ENCODE results near the gene ANKDD1B. TPM values are rescaled to one million over a fixed set of nuclear protein-coding genes. Genes with fewer than 3 reads are reported as not detected.

The ANKDD1B gene
- total RNA-seq, 1 donor, result 0.72 TPM

DNA sequence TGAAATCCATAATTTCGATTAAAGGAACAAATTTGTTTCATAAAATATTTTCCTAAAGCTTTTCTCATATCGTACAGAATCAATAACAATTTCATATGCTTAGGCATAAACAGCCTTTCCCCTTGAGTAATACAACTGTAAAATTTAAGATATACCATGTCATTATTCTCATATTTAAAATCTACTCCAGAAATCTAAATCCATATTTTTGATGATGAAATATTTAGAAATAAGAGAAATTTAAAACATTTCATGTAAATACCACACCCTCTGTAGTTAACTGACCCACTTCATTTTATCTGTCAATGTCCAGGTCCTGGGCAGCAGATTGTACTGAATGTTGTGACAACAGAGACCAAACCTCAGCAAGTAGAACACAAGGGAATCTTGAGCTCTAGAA, 100.8 kb downstream of the ANKDD1B start:
- H3K36me3 ChIP-seq (ENCODE audit: insufficient read depth, low read length), result peaks cover 6% of the 10 kb centered on the region
- no peaks in the 10 kb centered on the region for H3K9me3 ChIP-seq (ENCODE audit: low read depth, low read length)
- no peak overlapping the region for H3K4me2 ChIP-seq (ENCODE audit: insufficient read depth, low read length)
- H3K4me1 ChIP-seq (ENCODE audit: insufficient read depth, low read length), result peaks cover 5% of the 10 kb centered on the region
- H3K27ac ChIP-seq (ENCODE audit: low read depth, low read length), result no peak overlapping the region
- no peak for DNase-seq (ENCODE audit: insufficient read length, low spot score, missing footprints)
- no peaks in the 10 kb centered on the region for H3K27me3 ChIP-seq (ENCODE audit: insufficient read depth, low read length)
- H2AFZ ChIP-seq (ENCODE audit: low read length), result no peak overlapping the region
- H3K4me3 ChIP-seq (ENCODE audit: insufficient read depth, low read length), result no peak overlapping the region
- peaks cover 57% of the 10 kb centered on the region for H3K79me2 ChIP-seq (ENCODE audit: insufficient read depth, low read length)
- no peaks in the 10 kb centered on the region for H4K20me1 ChIP-seq (ENCODE audit: insufficient read depth, low read length)
- TF ChIP-seq, protein P1, sequence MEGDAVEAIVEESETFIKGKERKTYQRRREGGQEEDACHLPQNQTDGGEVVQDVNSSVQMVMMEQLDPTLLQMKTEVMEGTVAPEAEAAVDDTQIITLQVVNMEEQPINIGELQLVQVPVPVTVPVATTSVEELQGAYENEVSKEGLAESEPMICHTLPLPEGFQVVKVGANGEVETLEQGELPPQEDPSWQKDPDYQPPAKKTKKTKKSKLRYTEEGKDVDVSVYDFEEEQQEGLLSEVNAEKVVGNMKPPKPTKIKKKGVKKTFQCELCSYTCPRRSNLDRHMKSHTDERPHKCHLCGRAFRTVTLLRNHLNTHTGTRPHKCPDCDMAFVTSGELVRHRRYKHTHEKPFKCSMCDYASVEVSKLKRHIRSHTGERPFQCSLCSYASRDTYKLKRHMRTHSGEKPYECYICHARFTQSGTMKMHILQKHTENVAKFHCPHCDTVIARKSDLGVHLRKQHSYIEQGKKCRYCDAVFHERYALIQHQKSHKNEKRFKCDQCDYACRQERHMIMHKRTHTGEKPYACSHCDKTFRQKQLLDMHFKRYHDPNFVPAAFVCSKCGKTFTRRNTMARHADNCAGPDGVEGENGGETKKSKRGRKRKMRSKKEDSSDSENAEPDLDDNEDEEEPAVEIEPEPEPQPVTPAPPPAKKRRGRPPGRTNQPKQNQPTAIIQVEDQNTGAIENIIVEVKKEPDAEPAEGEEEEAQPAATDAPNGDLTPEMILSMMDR (IDR thresholded peaks at IDR 0.05; ENCODE audit: extremely low read depth, low read depth, low read length), result no peak

DNA sequence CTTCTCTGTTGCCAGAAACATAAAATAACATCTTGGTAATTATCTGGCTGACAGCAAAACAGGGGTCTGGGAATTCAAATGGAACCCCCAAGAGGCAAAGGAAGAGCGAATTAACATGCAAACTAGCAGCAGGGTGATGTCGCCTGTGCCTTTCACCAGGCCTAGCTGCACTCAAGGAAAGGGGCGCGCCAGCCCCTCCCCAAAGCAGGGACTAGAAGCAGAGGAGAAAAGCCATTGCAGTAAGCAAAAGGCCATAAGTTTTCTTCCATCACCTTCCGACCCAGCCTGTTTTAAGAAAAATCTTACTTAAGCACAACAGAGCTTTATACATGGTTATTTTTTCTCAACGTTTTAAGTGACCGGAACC, 105.4 kb downstream of the ANKDD1B start:
- peak overlapping the region; percentile 78 for H3K4me3 ChIP-seq (ENCODE audit: insufficient read depth, low read length)
- peak overlapping the region; percentile 91 for H2AFZ ChIP-seq (ENCODE audit: low read length)
- H3K9me3 ChIP-seq (ENCODE audit: low read depth, low read length), result no peaks in the 10 kb centered on the region
- peak overlapping the region; percentile 55 for H3K27ac ChIP-seq (ENCODE audit: low read depth, low read length)
- no peaks in the 10 kb centered on the region for H4K20me1 ChIP-seq (ENCODE audit: insufficient read depth, low read length)
- H3K4me2 ChIP-seq (ENCODE audit: insufficient read depth, low read length), result peak overlapping the region; percentile 94
- H3K27me3 ChIP-seq (ENCODE audit: insufficient read depth, low read length), result no peaks in the 10 kb centered on the region
- H3K79me2 ChIP-seq (ENCODE audit: insufficient read depth, low read length), result peaks cover 41% of the 10 kb centered on the region
- TF ChIP-seq, protein P1 (IDR thresholded peaks at IDR 0.05; ENCODE audit: extremely low read depth, low read depth, low read length), result no peak
- peak; percentile 54 for DNase-seq (ENCODE audit: insufficient read length, low spot score, missing footprints)
- H3K36me3 ChIP-seq (ENCODE audit: insufficient read depth, low read length), result no peaks in the 10 kb centered on the region
- H3K4me1 ChIP-seq (ENCODE audit: insufficient read depth, low read length), result peaks cover 5% of the 10 kb centered on the region

DNA sequence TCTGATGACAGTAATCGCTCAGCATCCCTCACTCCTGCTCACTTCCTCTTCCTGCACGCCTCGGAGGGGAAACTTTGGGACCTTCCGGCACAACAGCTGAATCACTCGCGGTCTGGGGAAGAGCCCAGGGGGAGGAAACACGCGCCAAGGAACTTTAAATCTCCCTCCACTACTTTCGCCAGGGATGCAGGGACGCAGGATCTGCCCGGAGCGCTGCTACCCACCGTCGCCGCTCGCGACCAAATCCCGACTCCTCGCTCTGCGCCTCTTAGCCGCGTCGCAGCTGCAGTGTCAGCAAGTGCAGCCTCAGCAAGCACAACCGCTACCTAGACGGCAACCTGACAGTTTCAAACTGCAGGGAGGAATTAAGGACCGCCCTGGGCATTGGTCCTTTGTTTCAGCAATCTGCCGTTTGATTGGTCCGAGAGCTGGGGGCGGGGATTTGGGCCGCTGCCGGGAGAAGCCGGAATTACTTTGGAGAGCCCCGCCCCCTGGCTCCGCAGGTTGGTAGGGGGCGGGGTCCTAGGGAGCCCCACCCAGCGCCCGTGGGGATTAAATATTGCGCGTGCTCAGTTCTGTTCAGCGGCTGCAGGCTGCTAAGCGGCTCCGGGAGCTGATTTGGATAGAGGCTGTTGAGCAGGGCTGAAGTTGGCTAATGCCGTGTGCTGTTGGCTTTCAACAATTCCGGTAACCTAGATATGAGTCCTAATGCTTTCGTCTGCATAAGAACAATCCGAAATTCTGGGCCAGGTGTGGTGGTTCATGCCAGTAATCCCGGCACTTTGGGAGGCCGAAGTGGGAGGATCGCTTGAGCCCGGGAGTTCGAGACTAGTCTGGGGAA, 106.0 kb downstream of the ANKDD1B start, which contains the start of gene POC5:
Gene POC5, minus strand, starts transcription at position 356 of the 841 bp plus-strand sequence. CDS start 4,500 bp downstream, outside the sequence.
- H3K79me2 ChIP-seq (ENCODE audit: insufficient read depth, low read length), result peaks cover 37% of the 10 kb centered on the region
- no peaks in the 10 kb centered on the region for H3K9me3 ChIP-seq (ENCODE audit: low read depth, low read length)
- TF ChIP-seq, protein P1 (IDR thresholded peaks at IDR 0.05; ENCODE audit: extremely low read depth, low read depth, low read length), result no peak
- H2AFZ ChIP-seq (ENCODE audit: low read length), result peak within 1 kb of the TSS; percentile 92
- no peaks in the 10 kb centered on the region for H3K36me3 ChIP-seq (ENCODE audit: insufficient read depth, low read length)
- H3K27me3 ChIP-seq (ENCODE audit: insufficient read depth, low read length), result no peaks in the 10 kb centered on the region
- H3K27ac ChIP-seq (ENCODE audit: low read depth, low read length), result peak within 1 kb of the TSS; percentile 55
- DNase-seq (ENCODE audit: insufficient read length, low spot score, missing footprints), result peak; percentile 94
- peak within 1 kb of the TSS; percentile 94 for H3K4me2 ChIP-seq (ENCODE audit: insufficient read depth, low read length)
- no peaks in the 10 kb centered on the region for H4K20me1 ChIP-seq (ENCODE audit: insufficient read depth, low read length)
- H3K4me3 ChIP-seq (ENCODE audit: insufficient read depth, low read length), result peak within 1 kb of the TSS; percentile 78
- H3K4me1 ChIP-seq (ENCODE audit: insufficient read depth, low read length), result peaks cover 5% of the 10 kb centered on the region

DNA sequence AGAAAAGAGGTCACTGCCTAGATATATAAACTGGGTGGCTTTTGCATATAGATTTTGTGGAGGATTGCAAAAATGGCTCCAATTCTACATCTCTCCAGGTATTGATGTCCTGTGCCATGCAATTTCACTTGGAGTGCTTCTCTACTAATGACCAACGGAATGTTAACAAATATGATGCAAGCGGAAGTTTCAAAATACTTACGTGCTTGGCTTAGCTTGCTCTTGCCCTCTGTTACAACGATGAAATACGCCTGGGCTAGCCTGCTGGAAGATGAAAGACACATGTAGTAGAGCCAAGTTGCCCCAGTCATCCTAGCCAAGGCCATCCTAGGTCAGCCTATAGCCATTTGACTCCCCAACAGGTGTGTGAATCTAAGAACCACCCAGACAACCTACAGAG, 109.6 kb downstream of the ANKDD1B start:
- no peaks in the 10 kb centered on the region for H3K27me3 ChIP-seq (ENCODE audit: insufficient read depth, low read length)
- peaks cover 8% of the 10 kb centered on the region for H3K79me2 ChIP-seq (ENCODE audit: insufficient read depth, low read length)
- H3K27ac ChIP-seq (ENCODE audit: low read depth, low read length), result no peak overlapping the region
- no peaks in the 10 kb centered on the region for H3K9me3 ChIP-seq (ENCODE audit: low read depth, low read length)
- H3K4me3 ChIP-seq (ENCODE audit: insufficient read depth, low read length), result no peak overlapping the region
- no peaks in the 10 kb centered on the region for H4K20me1 ChIP-seq (ENCODE audit: insufficient read depth, low read length)
- DNase-seq (ENCODE audit: insufficient read length, low spot score, missing footprints), result no peak
- TF ChIP-seq, protein P1 (IDR thresholded peaks at IDR 0.05; ENCODE audit: extremely low read depth, low read depth, low read length), result no peak
- H2AFZ ChIP-seq (ENCODE audit: low read length), result no peak overlapping the region
- H3K36me3 ChIP-seq (ENCODE audit: insufficient read depth, low read length), result no peaks in the 10 kb centered on the region
- no peak overlapping the region for H3K4me2 ChIP-seq (ENCODE audit: insufficient read depth, low read length)
- H3K4me1 ChIP-seq (ENCODE audit: insufficient read depth, low read length), result peaks cover 5% of the 10 kb centered on the region
